B cell (primary cell): ENCODE results near the gene HS3ST3B1. TPM values are rescaled to one million over a fixed set of nuclear protein-coding genes. Genes with fewer than 3 reads are reported as not detected.
A peak's percentile ranks its signal among the peaks of the same experiment; 100 is the strongest.

Experiments
- ATAC-seq: fragments of 200-7000 bp; cut with Tn5 transposase; one replicate; pipeline ENCODE4 v1.10.0; 2021; ENCODE audit warnings: low read depth, mild to moderate bottlenecking, moderate number of reproducible peaks, moderate library complexity
- CTCF ChIA-PET: fragments of 350-600 bp; sonication (Branson Sonifier 250); formaldehyde crosslinking; loops from one replicate; lab custom pipeline; 2021; ENCODE audit warnings: antibody characterized with exemption, inconsistent platforms; lab: Charles Lee
- POLR2A ChIA-PET: fragments of 350-600 bp; sonication (Branson Sonifier 250); formaldehyde crosslinking; loops from one replicate; lab custom pipeline; 2021; ENCODE audit warnings: antibody characterized with exemption; lab: Charles Lee
- DNase-seq: peaks from one replicate; pipeline ENCODE4 v3.0.0; 2013
- H2AFZ ChIP-seq: 2 replicates; pipeline ENCODE4 v1.6.1; 2012; ENCODE audit warnings: mild to moderate bottlenecking, low read depth, low read length; ENCODE audit not compliant: insufficient read depth, poor library complexity, severe bottlenecking
- H3K27ac ChIP-seq, 2 donors: 1 replicate in 1 of 2; 2 replicates in 1 of 2; pipeline ENCODE4 v1.5.1; 2012 to 2013; ENCODE audit warnings: low read length in 2 of 2, mild to moderate bottlenecking in 2 of 2, moderate library complexity in 1 of 2
- H3K27me3 ChIP-seq, 4 experiments: fragments of 200-600 bp in 1 of 4; sonication (generic) in 1 of 4; replicated peaks in 1 of 4; 1 replicate in 2 of 4; 2 replicates in 2 of 4; pipeline versions ENCODE4 v1.6.1 to v1.7.0; 2013 to 2016; ENCODE audit warnings: low read length in 3 of 4, mild to moderate bottlenecking in 2 of 4, mixed read lengths in 1 of 4, moderate library complexity in 1 of 4; ENCODE audit not compliant: insufficient read depth in 4 of 4, control insufficient read depth in 3 of 4; ENCODE audit errors: control extremely low read depth in 1 of 4
- H3K36me3 ChIP-seq, 2 experiments: replicated peaks in 1 of 2; 1 replicate in 1 of 2; 2 replicates in 1 of 2; pipeline versions ENCODE4 v1.6.1 to v1.7.1; 2013; ENCODE audit warnings: low read length in 1 of 2; ENCODE audit not compliant: insufficient read depth in 2 of 2, control insufficient read depth in 1 of 2; ENCODE audit errors: control extremely low read depth in 1 of 2, extremely low read depth in 1 of 2
- H3K4me1 ChIP-seq, 2 donors: fragments of 200-600 bp in 1 of 2; sonication (generic) in 1 of 2; 1 replicate in 1 of 2; 2 replicates in 1 of 2; pipeline versions ENCODE4 v1.5.1 to v1.6.1; 2013 to 2017; ENCODE audit warnings: low read length in 2 of 2; ENCODE audit not compliant: control insufficient read depth in 2 of 2, insufficient read depth in 2 of 2
- H3K4me2 ChIP-seq: replicated peaks from 2 replicates; pipeline ENCODE3; 2012; ENCODE audit warnings: mild to moderate bottlenecking, low read depth, low read length; ENCODE audit not compliant: poor library complexity, severe bottlenecking
- H3K4me3 ChIP-seq, 5 experiments: fragments of 200-600 bp in 1 of 5; sonication (generic) in 1 of 5; 1 replicate in 3 of 5; 2 replicates in 2 of 5; pipeline versions ENCODE4 v1.5.1 to v1.7.0; 2011 to 2016; ENCODE audit warnings: low read length in 4 of 5, mild to moderate bottlenecking in 4 of 5, low read depth in 2 of 5, control low read depth in 1 of 5, moderate library complexity in 1 of 5; ENCODE audit not compliant: insufficient read depth in 1 of 5; ENCODE audit errors: control extremely low read depth in 1 of 5, extremely low read depth in 1 of 5
- H3K79me2 ChIP-seq: fragments of 200-600 bp; sonication (generic); one replicate; pipeline ENCODE4 v1.6.0; 2016; ENCODE audit warnings: low read length; ENCODE audit not compliant: control insufficient read depth, insufficient read depth
- H3K9ac ChIP-seq: fragments of 200-600 bp; sonication (generic); 2 replicates; pipeline ENCODE4 v1.6.1; 2017; ENCODE audit warnings: mild to moderate bottlenecking, low read length, moderate library complexity
- H3K9me3 ChIP-seq, 3 donors: one replicate each; pipeline versions ENCODE4 v1.6.1 to v1.7.1; 2013; ENCODE audit warnings: low read length in 2 of 3; ENCODE audit not compliant: control insufficient read depth in 2 of 3, insufficient read depth in 1 of 3; ENCODE audit errors: control extremely low read depth in 1 of 3
- H4K20me1 ChIP-seq: 2 replicates; pipeline ENCODE4 v1.6.0; 2012; ENCODE audit warnings: mild to moderate bottlenecking, low read length; ENCODE audit not compliant: insufficient read depth, control insufficient read depth, poor library complexity, severe bottlenecking
- H3K27ac Mint-ChIP-seq: one replicate; pipeline ENCODE4 v1.8.0; 2021; ENCODE audit warnings: mixed read lengths
- H3K27me3 Mint-ChIP-seq: one replicate; pipeline ENCODE4 v1.8.0; 2021; ENCODE audit warnings: mixed read lengths
- H3K4me1 Mint-ChIP-seq: one replicate; pipeline ENCODE4 v1.8.0; 2021; ENCODE audit warnings: mixed read lengths
- H3K4me3 Mint-ChIP-seq: one replicate; pipeline ENCODE4 v1.8.0; 2021; ENCODE audit warnings: mixed read lengths
- H3K9me3 Mint-ChIP-seq: one replicate; pipeline ENCODE4 v1.8.0; 2022; ENCODE audit warnings: mixed read lengths; ENCODE audit not compliant: insufficient read depth
- EZH2 ChIP-seq: IDR thresholded peaks from 2 replicates; pipeline ENCODE4 v1.6.1; 2012; ENCODE audit warnings: borderline replicate concordance, low read depth, mild to moderate bottlenecking, moderate library complexity, low read length; ENCODE audit not compliant: insufficient read depth, poor library complexity, severe bottlenecking
- WGBS: methylation state at CpG from one replicate; pipeline ENCODE4 v1.1.5; 2013; ENCODE audit warnings: missing lambda C conversion rate; ENCODE audit not compliant: insufficient coverage; 5-methylcytosine and 5-hydroxymethylcytosine counted together
- intact Hi-C: fragments of 100-400 bp; cut with micrococcal nuclease; formaldehyde crosslinking; loops from one replicate; pipeline ENCODE4 v1.10.0; 2022
- polyA plus RNA-seq: library from polyadenylated mRNA; depleted of rRNA; stranded (reverse); fragments of >200 nt; gene quantifications from 2 replicates; pipeline ENCODE4 v1.2.3, GENCODE V29; 2012
- total RNA-seq, 2 donors: library from RNA; stranded (reverse); fragments of 120-200 nt in 1 of 2; gene quantifications; 1 replicate in 1 of 2; 2 replicates in 1 of 2; pipeline versions ENCODE4 v1.2.3 to v1.2.4, GENCODE V29; 2013 to 2022
- TF ChIP-seq, protein P1 (sequence below): fragments of 200-600 bp; IDR thresholded peaks from one replicate; pipeline ENCODE4 v1.8.0; 2022; ENCODE audit warnings: antibody characterized with exemption, mild to moderate bottlenecking

The HS3ST3B1 gene
- total and polyA plus RNA-seq, 2 donors (not counting 1 experiment from before 2014, with no cell fraction given): 0.75 to 8.4 TPM

DNA sequence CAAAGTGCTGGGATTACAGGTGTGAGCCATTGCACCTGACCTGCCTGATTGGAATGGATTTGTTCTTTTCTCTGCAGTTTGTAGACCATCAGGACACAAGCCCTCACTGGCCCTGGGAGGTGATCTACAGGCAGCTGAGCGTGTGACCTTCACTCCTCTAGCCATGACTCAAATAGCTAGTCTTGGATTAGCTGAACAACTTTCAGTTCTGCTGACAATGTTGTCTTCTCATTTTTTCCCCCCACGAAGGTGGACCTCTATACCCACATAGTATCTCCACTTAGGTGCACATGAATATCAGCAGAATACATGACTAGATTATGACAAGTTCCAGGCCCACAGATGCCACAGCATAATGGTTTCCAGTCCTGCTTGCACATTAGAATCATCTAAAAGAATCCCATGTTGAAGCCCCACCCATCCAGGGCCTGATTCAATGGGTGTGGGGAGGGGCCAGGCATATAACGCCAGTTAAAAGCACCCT, 36.8 kb downstream of the HS3ST3B1 start:
- Histone ChIP-seq H4K20me1 (no peaks in the 10 kb centered on the region), H3K4me3 (no peak overlapping the region), H3K79me2 (no peaks in the 10 kb centered on the region), H3K4me2 (no peak overlapping the region), H3K36me3 (no peaks in the 10 kb centered on the region), H3K9ac (no peak overlapping the region), H3K9me3 (peaks cover 0 to 4% (median 0%) of the 10 kb centered on the region in 3 donors), H3K4me1 (peaks cover 6% of the 10 kb centered on the region in 2 donors), H3K27ac (no peak overlapping the region), H2AFZ (no peak overlapping the region), H3K27me3 (peaks cover 0 to 12% (median 0%) of the 10 kb centered on the region in 4 experiments)
- no peaks in the 10 kb centered on the region for H3K9me3 Mint-ChIP-seq
- peaks cover 27% of the 10 kb centered on the region for H3K4me1 Mint-ChIP-seq
- ChIA-PET POLR2A (interaction anchor here (0.7 kb wide), 1 partner anchor 79 kb away, joined by 4 read pairs; no protein-coding TSS in a partner anchor), CTCF (interaction anchor here (0.7 kb wide), 1 partner anchor 142 kb away, joined by 3 read pairs; no protein-coding TSS in a partner anchor)
- TF ChIP-seq, protein P1, sequence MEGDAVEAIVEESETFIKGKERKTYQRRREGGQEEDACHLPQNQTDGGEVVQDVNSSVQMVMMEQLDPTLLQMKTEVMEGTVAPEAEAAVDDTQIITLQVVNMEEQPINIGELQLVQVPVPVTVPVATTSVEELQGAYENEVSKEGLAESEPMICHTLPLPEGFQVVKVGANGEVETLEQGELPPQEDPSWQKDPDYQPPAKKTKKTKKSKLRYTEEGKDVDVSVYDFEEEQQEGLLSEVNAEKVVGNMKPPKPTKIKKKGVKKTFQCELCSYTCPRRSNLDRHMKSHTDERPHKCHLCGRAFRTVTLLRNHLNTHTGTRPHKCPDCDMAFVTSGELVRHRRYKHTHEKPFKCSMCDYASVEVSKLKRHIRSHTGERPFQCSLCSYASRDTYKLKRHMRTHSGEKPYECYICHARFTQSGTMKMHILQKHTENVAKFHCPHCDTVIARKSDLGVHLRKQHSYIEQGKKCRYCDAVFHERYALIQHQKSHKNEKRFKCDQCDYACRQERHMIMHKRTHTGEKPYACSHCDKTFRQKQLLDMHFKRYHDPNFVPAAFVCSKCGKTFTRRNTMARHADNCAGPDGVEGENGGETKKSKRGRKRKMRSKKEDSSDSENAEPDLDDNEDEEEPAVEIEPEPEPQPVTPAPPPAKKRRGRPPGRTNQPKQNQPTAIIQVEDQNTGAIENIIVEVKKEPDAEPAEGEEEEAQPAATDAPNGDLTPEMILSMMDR: no peak
- TF ChIP-seq EZH2: no peak
- ATAC-seq (peak; percentile 28), DNase-seq (no peak)
- peaks cover 28% of the 10 kb centered on the region for H3K27me3 Mint-ChIP-seq
- intact Hi-C loops: no loop called here
- H3K4me3 Mint-ChIP-seq: no peak overlapping the region
- 82% methylated on average over 3 of the region's 3 CpGs for WGBS
- H3K27ac Mint-ChIP-seq: no peak overlapping the region

DNA sequence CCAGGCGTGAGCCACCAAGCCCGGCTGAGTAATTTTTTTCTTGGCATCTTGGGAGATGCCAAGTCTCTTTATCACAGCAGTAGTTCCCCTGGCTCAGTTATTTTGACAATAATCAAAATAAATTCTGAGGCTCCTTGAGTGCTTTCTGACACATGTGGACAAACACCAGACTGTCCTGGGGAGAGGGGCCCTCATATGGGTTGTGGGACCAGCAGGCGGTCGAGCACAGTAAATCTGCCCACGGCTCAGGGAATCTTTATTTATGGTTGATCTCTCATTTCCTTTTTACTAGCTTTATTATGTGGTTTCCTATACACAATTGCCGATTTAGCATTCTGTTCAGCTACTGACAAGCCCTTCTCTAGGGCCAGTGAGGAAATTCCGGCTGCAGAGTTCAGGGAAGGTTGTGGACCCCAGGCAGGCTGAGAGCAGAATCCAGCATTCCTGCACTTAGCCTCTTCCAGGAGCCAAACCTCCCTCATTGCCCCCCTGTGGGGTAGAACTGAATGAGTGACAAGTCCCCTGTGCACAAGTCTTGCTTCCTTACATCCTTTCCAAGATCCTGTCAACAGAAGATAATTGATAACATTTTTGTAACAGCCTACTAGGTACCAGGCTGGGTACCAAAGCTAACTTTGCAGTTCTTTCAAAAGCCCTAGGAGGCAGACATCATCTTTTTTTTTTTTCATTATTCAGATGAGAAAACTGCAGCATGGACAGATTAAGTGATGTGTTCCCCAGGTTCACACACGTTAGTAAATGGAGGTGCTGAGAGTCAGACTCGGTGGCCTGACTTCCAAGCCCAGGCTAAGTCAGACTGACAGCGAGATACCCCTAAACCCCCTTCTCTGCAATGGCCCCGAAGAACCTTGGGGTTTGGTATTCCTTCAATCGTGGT, 40.2 kb downstream of the HS3ST3B1 start:
- H2AFZ ChIP-seq: no peak overlapping the region
- intact Hi-C loops: no loop called here
- CTCF ChIA-PET: no interaction called here

More for the DNA sequence above, 40.2 kb downstream of the HS3ST3B1 start:
- POLR2A ChIA-PET: no interaction called here
- Mint-ChIP-seq H3K9me3 (peaks cover 2% of the 10 kb centered on the region), H3K27me3 (peaks cover 28% of the 10 kb centered on the region), H3K4me3 (no peak overlapping the region), H3K4me1 (peaks cover 21% of the 10 kb centered on the region), H3K27ac (no peak overlapping the region)
- no peak overlapping the region for H3K27ac ChIP-seq
- H4K20me1 ChIP-seq: no peaks in the 10 kb centered on the region
- TF ChIP-seq, protein P1: no peak
- no peak for TF ChIP-seq EZH2
- peaks cover 6% of the 10 kb centered on the region in 2 donors for H3K4me1 ChIP-seq
- no peaks in the 10 kb centered on the region for H3K79me2 ChIP-seq
- ATAC-seq: no peak
- H3K36me3 ChIP-seq: no peaks in the 10 kb centered on the region
- peaks cover 0 to 12% (median 1%) of the 10 kb centered on the region in 4 experiments for H3K27me3 ChIP-seq
- WGBS: 0% methylated on average over 1 of the region's 12 CpGs
- no peak overlapping the region for H3K9ac ChIP-seq
- H3K4me3 ChIP-seq: no peak overlapping the region
- no peak overlapping the region for H3K4me2 ChIP-seq
- DNase-seq: no peak
- peaks cover 0 to 3% (median 0%) of the 10 kb centered on the region in 3 donors for H3K9me3 ChIP-seq
